ENCODE results near the gene KNDC1. TPM values are rescaled to one million over a fixed set of nuclear protein-coding genes. Genes with fewer than 3 reads are reported as not detected.

KNDC1 gene
- total RNA-seq, 1 experiment from 2014 or later, result 15.7 TPM

DNA sequence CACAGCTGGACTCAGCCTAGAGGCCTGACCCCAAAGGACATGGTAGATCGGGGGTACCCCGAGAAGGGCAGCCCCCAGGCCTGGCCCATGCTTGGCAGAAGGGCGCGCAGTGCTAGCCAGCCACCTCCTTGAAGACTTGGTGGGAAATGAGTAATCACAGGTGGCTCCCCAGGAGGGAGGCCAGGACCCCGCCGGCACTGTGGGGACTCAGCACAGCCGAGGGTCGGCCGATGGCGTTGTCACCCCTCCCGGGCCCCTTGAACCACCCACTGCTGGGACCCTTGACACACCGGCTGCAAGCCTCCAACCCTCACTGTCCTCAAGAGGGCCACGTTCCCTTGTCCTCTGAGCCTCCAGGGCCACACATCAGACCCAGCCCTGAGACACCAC, 44.6 kb upstream of the KNDC1 start:
- Histone ChIP-seq H4K20me1 (ENCODE audit: control insufficient read depth, insufficient read depth, insufficient read length) (no peaks in the 10 kb centered on the region), H4K8ac (replicated peaks; ENCODE audit: insufficient read length, low read depth, low read length) (no peak overlapping the region), H3T11ph (ENCODE audit: low read length) (no peak overlapping the region), H3K4me2 (ENCODE audit: insufficient read depth, insufficient read length, low read length) (no peak overlapping the region), H3K79me2 (ENCODE audit: insufficient read depth, low read length) (no peaks in the 10 kb centered on the region), H2AK5ac (ENCODE audit: insufficient read length, low read length) (no peak overlapping the region), H3K27ac (ENCODE audit: insufficient read length, low read depth, low read length) (no peak overlapping the region), H3K4ac (ENCODE audit: low read depth, low read length) (no peak overlapping the region), H2BK20ac (ENCODE audit: low read depth, low read length, poor library complexity, severe bottlenecking) (no peak overlapping the region), H2BK12ac (ENCODE audit: insufficient read length, low read depth, low read length) (no peak overlapping the region), H3K79me1 (ENCODE audit: insufficient read depth, low read depth, low read length, poor library complexity, severe bottlenecking) (no peaks in the 10 kb centered on the region), H2BK15ac (ENCODE audit: low read depth, low read length) (no peak overlapping the region), H2AFZ (ENCODE audit: low read length) (no peak overlapping the region), H3K14ac (ENCODE audit: insufficient read depth, low read length) (no peak overlapping the region; the same call in 1 of the 2 replicates), H2BK5ac (ENCODE audit: insufficient read length, low read length) (no peak overlapping the region), H3K23ac (ENCODE audit: insufficient read length, low read depth, low read length) (no peak overlapping the region), H3K18ac (ENCODE audit: insufficient read length, low read depth, low read length) (no peak overlapping the region), H3K9me3 (ENCODE audit: control insufficient read depth, low read depth, low read length) (no peaks in the 10 kb centered on the region), H3K56ac (ENCODE audit: insufficient read length, low read depth, low read length) (no peak overlapping the region), H3K23me2 (ENCODE audit: insufficient read length, low read depth, low read length, poor library complexity, severe bottlenecking) (no peaks in the 10 kb centered on the region), H3K27me3 (ENCODE audit: insufficient read depth, low read length) (no peaks in the 10 kb centered on the region), H2BK120ac (ENCODE audit: low read depth, low read length, poor library complexity, severe bottlenecking) (no peak overlapping the region), H4K5ac (ENCODE audit: insufficient read length, low read depth, low read length) (no peak overlapping the region), H3K9ac (ENCODE audit: extremely low read depth, insufficient read length, low read length) (no peak overlapping the region), H4K91ac (ENCODE audit: insufficient read length, low read depth, low read length) (no peak overlapping the region), H3K4me1 (ENCODE audit: insufficient read depth, low read length) (no peaks in the 10 kb centered on the region)
- no peak for DNase-seq
- H3K4me3 Mint-ChIP-seq, result no peak overlapping the region
- H3K36me3 Mint-ChIP-seq (ENCODE audit: insufficient read depth in 1 of 3, low read depth in 3 of 3), result peaks cover 0 to 7% (median 0%) of the 10 kb centered on the region in 3 experiments; a peak in 2 of 7 replicates
- H3K27me3 Mint-ChIP-seq (ENCODE audit: low read depth), result peaks cover 9% of the 10 kb centered on the region
- no peak overlapping the region for H3K27ac Mint-ChIP-seq
- H3K4me1 Mint-ChIP-seq, result no peaks in the 10 kb centered on the region
- TF ChIP-seq, protein P1, sequence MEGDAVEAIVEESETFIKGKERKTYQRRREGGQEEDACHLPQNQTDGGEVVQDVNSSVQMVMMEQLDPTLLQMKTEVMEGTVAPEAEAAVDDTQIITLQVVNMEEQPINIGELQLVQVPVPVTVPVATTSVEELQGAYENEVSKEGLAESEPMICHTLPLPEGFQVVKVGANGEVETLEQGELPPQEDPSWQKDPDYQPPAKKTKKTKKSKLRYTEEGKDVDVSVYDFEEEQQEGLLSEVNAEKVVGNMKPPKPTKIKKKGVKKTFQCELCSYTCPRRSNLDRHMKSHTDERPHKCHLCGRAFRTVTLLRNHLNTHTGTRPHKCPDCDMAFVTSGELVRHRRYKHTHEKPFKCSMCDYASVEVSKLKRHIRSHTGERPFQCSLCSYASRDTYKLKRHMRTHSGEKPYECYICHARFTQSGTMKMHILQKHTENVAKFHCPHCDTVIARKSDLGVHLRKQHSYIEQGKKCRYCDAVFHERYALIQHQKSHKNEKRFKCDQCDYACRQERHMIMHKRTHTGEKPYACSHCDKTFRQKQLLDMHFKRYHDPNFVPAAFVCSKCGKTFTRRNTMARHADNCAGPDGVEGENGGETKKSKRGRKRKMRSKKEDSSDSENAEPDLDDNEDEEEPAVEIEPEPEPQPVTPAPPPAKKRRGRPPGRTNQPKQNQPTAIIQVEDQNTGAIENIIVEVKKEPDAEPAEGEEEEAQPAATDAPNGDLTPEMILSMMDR (conservative IDR thresholded peaks at IDR 0.05), result no peak
- WGBS (ENCODE audit: extremely low coverage, insufficient read length, low lambda C conversion rate), result no CpG with 5 or more reads among the region's 13 CpGs
- peaks cover 20 to 24% of the 10 kb centered on the region in 2 experiments for H3K9me3 Mint-ChIP-seq

All from H9 (cell line).